ENCODE results near the gene MRPL57.
"Not testable (repeated sequence)": the region's sequence is repeated elsewhere in the genome, so short reads cannot be mapped to it uniquely, and the experiment has no call there.

MRPL57 gene

GRCh38 chr13:21186410-21186809 lies 10.0 kb downstream of the MRPL57 start:
- in situ Hi-C loops (cut with MboI; ENCODE audit: low sequenced_read_pairs), result loop anchor here (25.0 kb wide), 1 partner anchor 249 kb away; no protein-coding TSS in a partner anchor

GRCh38 chr13:21194756-21195155 lies 18.3 kb downstream of the MRPL57 start:
- in situ Hi-C loops (cut with MboI; ENCODE audit: low sequenced_read_pairs), result loop anchor here (25.0 kb wide), 1 partner anchor 257 kb away; no protein-coding TSS in a partner anchor

- in situ Hi-C loops (cut with MboI; ENCODE audit: low sequenced_read_pairs), result loop anchor here (25.0 kb wide), 1 partner anchor 260 kb away; no protein-coding TSS in a partner anchor
Observed at GRCh38 chr13:21197606-21198225, 21.3 kb downstream of the MRPL57 start.

GRCh38 chr13:21198391-21198790 lies 21.9 kb downstream of the MRPL57 start:
- in situ Hi-C loops (cut with MboI; ENCODE audit: low sequenced_read_pairs), result loop anchor here (25.0 kb wide), 1 partner anchor 261 kb away; no protein-coding TSS in a partner anchor

- in situ Hi-C loops (cut with MboI; ENCODE audit: low sequenced_read_pairs), result not testable (repeated sequence)
Observed at GRCh38 chr13:21201456-21202190, 25.2 kb downstream of the MRPL57 start.

- in situ Hi-C loops (cut with MboI; ENCODE audit: low sequenced_read_pairs), result no loop called here
Observed at GRCh38 chr13:21202767-21203531, 26.5 kb downstream of the MRPL57 start.

- in situ Hi-C loops (cut with MboI; ENCODE audit: low sequenced_read_pairs), result no loop called here
Observed at GRCh38 chr13:21208652-21209154, 32.2 kb downstream of the MRPL57 start.

- in situ Hi-C loops (cut with MboI; ENCODE audit: low sequenced_read_pairs), result no loop called here
Observed at GRCh38 chr13:21212138-21212775, 35.8 kb downstream of the MRPL57 start.

GRCh38 chr13:21215419-21215818 lies 39.0 kb downstream of the MRPL57 start:
- in situ Hi-C loops (cut with MboI; ENCODE audit: low sequenced_read_pairs), result not testable (repeated sequence)

- in situ Hi-C loops (cut with MboI; ENCODE audit: low sequenced_read_pairs), result no loop called here
Observed at GRCh38 chr13:21216332-21216731, 39.9 kb downstream of the MRPL57 start.

- in situ Hi-C loops (cut with MboI; ENCODE audit: low sequenced_read_pairs), result no loop called here
Observed at GRCh38 chr13:21218351-21219035, 42.0 kb downstream of the MRPL57 start.

- in situ Hi-C loops (cut with MboI; ENCODE audit: low sequenced_read_pairs), result no loop called here
Observed at GRCh38 chr13:21219036-21219381, 42.6 kb downstream of the MRPL57 start.

- in situ Hi-C loops (cut with MboI; ENCODE audit: low sequenced_read_pairs), result not testable (repeated sequence)
Observed at GRCh38 chr13:21219716-21220115, 43.3 kb downstream of the MRPL57 start.

GRCh38 chr13:21221268-21221667 lies 44.8 kb downstream of the MRPL57 start:
- in situ Hi-C loops (cut with MboI; ENCODE audit: low sequenced_read_pairs), result no loop called here

GRCh38 chr13:21225082-21225481 lies 48.6 kb downstream of the MRPL57 start:
- in situ Hi-C loops (cut with MboI; ENCODE audit: low sequenced_read_pairs), result no loop called here

- in situ Hi-C loops (cut with MboI; ENCODE audit: low sequenced_read_pairs), result no loop called here
Observed at GRCh38 chr13:21225841-21226581, 49.6 kb downstream of the MRPL57 start.

- in situ Hi-C loops (cut with MboI; ENCODE audit: low sequenced_read_pairs), result no loop called here
Observed at GRCh38 chr13:21227917-21228316, 51.5 kb downstream of the MRPL57 start.
